GM12872 (cell line): ENCODE measurements around the gene ZNF423.

ENCODE experiments used
- TF ChIP-seq, protein P1 (sequence below): IDR thresholded peaks from 3 replicates; pipeline ENCODE4 v1.5.1; 2011; ENCODE audit warnings: low read depth, mild to moderate bottlenecking, low read length, moderate library complexity; ENCODE audit not compliant: insufficient read depth

Gene ZNF423

DNA sequence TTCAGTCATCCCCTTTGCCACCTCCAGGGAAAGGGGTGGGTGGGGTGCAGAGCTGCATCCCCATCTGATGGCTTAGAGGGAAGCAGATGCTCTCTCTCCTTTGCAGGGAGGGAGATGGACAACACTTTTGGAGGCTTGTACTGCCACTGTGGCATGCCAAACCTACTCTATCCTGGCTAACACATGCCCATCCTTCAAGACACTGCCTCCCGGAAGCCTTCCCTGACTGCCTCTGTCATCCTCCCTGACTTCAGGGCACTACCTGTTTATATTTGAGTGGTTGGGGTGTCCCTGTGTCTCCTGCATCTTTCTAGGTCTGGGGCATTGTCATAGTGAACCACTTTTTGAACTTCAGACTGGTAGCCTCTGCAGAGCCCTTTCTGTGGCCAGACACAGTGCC is 202.3 kb downstream of the ZNF423 start:
- TF ChIP-seq, protein P1, sequence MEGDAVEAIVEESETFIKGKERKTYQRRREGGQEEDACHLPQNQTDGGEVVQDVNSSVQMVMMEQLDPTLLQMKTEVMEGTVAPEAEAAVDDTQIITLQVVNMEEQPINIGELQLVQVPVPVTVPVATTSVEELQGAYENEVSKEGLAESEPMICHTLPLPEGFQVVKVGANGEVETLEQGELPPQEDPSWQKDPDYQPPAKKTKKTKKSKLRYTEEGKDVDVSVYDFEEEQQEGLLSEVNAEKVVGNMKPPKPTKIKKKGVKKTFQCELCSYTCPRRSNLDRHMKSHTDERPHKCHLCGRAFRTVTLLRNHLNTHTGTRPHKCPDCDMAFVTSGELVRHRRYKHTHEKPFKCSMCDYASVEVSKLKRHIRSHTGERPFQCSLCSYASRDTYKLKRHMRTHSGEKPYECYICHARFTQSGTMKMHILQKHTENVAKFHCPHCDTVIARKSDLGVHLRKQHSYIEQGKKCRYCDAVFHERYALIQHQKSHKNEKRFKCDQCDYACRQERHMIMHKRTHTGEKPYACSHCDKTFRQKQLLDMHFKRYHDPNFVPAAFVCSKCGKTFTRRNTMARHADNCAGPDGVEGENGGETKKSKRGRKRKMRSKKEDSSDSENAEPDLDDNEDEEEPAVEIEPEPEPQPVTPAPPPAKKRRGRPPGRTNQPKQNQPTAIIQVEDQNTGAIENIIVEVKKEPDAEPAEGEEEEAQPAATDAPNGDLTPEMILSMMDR = no peak

DNA sequence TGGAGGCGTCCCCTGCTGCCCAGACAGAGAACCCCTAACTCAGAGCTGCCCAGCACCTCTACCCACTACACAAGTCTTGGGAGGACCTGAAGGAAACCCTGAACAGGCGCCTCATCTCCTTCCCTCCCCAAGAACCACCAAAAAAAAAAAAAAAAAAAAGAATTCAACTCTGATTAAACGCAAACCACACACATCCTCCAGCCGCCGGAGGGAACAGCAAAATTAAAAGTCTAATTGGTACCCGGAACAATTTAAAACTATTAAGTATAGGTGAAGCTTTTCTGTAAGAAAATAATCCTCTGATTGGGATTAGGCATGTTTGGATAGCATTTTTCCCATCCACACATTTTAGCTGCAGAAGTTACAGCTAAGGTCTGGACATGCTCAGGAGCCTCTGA is 202.7 kb downstream of the ZNF423 start:
- TF ChIP-seq, protein P1 = no peak

DNA sequence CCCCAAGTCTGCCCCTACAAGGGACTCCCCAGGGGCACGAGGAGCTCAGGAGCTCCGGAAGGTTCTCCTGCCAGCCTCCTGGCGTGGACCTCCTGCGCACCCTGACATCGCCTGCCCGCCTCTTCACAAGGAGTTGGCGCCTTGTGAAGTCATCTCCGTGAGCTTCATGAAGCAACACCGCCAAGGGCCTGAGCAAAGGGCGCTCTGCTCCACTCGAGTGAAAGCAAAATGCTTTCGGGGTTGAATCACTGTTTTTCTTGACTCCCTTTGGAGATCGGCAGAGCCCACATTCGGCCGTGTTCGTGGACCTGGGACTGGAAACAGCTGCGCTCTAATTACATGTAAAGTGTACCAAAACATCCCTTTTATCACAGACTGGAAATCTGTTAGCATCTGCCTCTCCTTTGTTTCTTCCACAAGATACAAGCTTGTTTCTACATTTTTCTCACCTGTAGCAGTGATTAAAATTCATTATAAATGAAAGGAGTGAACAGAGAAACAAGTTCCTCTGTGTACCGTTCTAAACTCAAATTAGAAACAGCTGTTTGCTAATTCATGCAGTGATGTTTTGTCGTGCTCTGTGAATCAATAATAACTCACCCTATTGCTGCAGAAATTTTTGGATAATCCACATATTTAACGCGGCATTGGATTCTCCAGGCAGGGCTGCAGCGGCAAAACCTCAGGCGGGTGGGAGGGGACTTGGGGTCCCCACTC is 203.3 kb downstream of the ZNF423 start:
- TF ChIP-seq, protein P1 = no peak

DNA sequence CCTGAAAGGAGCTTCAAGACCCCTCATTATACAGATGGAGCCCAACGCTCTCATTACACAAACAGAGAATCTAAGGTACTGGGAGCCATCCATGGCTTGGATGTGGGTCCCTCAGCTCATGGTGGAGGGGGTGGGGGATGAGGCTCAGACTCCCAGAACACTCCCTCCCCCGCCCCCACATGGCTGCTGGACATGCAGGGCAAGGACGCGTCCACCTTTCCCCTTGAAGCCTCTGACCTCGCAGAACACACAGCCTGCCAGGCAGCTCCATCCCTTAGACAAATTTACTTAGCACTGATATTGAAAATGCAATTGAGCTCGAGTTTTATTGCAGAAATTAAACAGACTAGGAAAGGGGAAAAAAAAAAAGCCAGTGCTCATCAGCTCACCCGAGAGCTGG is 203.9 kb downstream of the ZNF423 start:
- TF ChIP-seq, protein P1 = no peak

DNA sequence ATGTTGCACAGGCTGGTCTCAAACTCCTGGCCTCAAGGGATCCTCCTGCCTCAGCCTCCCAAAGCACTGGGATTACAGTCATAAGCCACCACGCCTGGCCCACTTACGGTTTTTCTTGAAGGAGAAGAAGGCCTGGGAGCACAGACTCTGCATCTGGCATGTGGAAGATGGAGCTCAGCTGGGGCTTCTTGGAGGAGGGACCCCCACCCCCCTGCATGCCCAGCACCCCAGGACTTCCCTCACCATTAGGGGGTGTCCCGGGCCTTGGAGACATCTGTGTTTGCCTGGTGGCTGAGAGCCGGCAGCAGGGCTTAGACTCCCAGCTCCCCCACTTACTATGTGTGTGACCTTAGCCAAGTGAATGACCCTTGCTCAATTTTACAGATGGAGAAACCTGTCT is 204.7 kb downstream of the ZNF423 start:
- TF ChIP-seq, protein P1 = no peak

DNA sequence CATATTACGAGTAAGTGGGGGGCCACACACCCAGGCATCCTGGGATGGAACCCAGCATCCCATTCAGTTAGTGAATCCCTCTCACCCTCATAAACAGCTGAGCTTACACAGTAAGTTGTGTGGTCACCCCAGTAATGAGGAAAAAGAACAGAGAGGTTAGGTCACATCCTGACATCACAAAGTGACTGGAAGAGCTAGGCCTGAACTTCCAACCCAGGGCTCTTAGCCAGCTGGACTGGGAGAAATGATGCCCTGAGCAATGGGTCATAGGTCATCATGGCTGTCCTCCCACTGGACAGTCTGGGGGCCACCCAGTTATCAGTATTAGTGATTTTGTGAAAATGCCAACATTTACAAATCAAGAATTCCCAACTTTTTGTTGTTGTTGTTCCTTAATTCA is 205.3 kb downstream of the ZNF423 start:
- TF ChIP-seq, protein P1 = no peak

DNA sequence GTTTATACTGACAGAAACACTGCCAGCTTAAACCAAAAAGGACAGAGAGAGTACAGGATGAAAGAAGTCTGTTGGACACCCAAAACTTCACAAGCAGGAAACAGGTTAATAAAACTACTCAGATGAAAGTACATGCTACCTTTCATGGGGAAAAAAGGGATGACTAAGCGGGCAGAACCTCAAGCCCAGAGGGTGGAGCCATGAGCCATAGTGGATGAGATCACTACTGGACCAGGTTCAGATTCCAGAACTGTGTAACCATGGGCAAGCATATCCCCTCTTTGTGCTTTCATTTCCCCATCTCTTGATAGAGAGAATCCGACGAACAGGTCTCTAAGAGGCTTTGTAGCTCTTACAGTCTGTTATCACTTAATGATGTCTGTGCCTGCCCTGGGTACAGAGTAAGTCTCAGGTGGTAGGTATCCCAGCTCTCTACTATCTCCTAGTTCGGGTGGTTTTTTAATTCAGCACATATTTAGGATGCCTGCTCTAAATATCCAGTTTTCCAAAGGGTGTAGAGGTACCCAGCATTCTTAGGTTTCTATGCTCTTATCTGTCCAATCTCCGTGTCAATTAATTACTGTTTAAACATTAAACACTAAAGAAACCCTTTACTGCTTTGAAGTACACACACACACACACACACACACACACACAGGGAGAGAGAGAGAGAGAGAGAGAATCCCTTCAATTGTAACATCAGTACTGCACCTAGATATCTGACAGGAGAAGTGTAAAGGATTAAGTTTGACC is 206.7 kb downstream of the ZNF423 start:
- TF ChIP-seq, protein P1 = no peak
